ENCODE data around the gene BARX2.

Gene BARX2

DNA sequence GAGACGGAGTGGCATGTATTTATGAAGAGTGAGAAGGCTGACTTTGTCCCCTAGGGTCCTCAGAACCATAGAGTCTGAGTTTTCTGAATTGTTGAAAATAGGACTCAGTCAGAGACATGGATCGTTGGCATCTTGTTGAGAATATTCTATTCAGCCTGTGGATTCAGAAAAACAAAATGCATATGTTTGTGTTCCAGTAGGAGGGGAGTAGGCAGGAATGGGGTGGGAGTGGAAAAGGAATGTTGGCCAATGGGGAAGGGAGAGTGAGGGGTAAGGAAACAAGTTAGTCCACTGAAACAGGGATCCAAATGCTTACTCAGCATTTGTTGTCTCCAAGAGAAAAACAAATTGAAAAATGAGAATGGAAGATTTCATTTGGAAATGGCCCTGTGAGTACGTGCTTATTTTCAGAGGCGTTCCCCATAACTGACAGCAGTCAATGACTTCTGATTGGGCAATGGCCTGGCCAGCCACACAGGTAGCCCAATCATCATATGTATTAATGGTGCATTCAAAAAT lies 14.7 kb downstream of the BARX2 start:
- TF ChIP-seq, protein P1, sequence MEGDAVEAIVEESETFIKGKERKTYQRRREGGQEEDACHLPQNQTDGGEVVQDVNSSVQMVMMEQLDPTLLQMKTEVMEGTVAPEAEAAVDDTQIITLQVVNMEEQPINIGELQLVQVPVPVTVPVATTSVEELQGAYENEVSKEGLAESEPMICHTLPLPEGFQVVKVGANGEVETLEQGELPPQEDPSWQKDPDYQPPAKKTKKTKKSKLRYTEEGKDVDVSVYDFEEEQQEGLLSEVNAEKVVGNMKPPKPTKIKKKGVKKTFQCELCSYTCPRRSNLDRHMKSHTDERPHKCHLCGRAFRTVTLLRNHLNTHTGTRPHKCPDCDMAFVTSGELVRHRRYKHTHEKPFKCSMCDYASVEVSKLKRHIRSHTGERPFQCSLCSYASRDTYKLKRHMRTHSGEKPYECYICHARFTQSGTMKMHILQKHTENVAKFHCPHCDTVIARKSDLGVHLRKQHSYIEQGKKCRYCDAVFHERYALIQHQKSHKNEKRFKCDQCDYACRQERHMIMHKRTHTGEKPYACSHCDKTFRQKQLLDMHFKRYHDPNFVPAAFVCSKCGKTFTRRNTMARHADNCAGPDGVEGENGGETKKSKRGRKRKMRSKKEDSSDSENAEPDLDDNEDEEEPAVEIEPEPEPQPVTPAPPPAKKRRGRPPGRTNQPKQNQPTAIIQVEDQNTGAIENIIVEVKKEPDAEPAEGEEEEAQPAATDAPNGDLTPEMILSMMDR (IDR thresholded peaks at IDR 0.05; ENCODE audit: low read length, missing control alignments) = no peak
- H3K4me3 ChIP-seq (replicated peaks; ENCODE audit: low read depth, low read length) = no peak overlapping the region
- no peak for DNase-seq (ENCODE audit: low read depth)

DNA sequence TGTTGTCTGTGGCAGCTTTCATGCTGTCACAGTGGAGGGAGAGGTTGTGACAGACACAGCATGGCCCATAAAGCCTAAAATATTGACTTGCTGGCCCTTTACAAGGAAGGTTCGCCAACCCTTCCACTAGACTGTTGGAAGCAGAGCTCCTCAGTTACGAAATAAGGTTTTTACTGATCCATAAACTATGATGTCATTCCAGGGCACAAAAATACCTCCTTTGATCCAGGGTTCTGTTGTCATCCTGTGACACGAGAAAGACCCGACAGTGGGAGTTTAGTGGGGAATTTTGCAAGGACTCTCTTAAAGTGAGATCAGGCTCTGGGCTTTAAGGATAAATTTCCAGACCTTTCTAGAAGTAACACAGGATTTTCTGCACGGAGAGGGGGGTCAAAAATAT lies 15.7 kb downstream of the BARX2 start:
- TF ChIP-seq, protein P1 (IDR thresholded peaks at IDR 0.05; ENCODE audit: low read length, missing control alignments) = no peak
- DNase-seq (ENCODE audit: low read depth) = no peak
- no peak overlapping the region for H3K4me3 ChIP-seq (replicated peaks; ENCODE audit: low read depth, low read length)

DNA sequence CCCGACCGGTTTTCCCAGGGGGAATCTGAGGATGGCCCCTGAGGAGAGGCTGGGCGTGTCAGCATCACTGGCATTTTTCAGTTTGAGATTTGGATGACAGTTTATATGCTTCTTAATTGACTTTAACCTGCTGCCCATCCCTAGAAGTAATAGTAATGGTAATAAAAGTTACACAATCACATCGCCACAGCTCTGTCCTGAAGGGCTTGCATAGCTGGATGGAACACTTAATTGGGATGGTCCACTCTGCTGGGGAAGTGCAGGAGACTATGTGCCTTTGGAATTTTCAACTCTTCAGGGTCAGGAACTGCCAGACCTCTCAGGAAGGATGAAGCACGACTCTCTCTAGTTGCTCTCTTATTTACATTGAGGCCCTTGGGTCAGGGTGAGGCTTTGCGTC lies 16.2 kb downstream of the BARX2 start:
- TF ChIP-seq, protein P1 (IDR thresholded peaks at IDR 0.05; ENCODE audit: low read length, missing control alignments) = no peak

DNA sequence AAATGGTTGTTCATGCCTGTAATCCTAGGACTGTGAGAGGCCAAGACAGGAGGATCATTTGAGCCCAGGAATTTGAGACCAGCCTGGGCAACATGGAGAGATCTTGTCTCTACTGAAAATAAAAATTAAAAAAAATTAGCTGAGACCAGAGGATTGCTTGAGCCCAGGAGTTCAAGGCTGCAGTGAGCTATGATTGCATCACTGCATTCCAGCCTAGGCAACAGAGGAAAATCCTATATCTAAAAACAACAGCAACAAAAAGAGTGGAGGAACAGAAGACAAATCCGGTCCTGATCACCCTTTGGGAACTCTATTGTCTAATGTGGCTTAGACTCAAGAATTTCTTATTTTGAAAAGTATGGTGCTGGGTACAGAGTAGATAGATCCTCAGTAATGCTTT lies 17.3 kb downstream of the BARX2 start:
- no peak for DNase-seq (ENCODE audit: low read depth)
- no peak overlapping the region for H3K4me3 ChIP-seq (replicated peaks; ENCODE audit: low read depth, low read length)
- TF ChIP-seq, protein P1 (IDR thresholded peaks at IDR 0.05; ENCODE audit: low read length, missing control alignments) = no peak

More for the DNA sequence above, 16.2 kb downstream of the BARX2 start:
- no peak for DNase-seq (ENCODE audit: low read depth)
- no peak overlapping the region for H3K4me3 ChIP-seq (replicated peaks; ENCODE audit: low read depth, low read length)

DNA sequence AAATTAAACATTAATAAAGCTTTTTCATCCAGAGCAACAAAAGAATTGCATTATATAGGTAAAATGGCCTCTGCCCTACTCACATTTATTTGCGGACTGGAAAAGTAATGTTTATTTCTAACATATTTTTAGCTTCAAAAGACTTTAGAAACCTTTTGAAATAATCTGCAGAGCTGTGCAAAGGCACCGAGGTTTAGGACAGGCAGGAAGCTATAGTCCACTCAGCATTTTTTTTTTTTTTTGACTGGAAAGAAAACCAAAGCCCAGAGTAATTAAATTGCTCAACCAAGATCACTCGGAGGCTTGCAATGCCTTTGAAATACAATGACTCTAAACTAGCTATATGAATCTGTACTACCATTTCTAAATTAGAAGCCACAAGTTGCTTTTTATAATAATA lies 19.1 kb downstream of the BARX2 start:
- TF ChIP-seq, protein P1 (IDR thresholded peaks at IDR 0.05; ENCODE audit: low read length, missing control alignments) = no peak
- no peak for DNase-seq (ENCODE audit: low read depth)
- H3K4me3 ChIP-seq (replicated peaks; ENCODE audit: low read depth, low read length) = no peak overlapping the region

DNA sequence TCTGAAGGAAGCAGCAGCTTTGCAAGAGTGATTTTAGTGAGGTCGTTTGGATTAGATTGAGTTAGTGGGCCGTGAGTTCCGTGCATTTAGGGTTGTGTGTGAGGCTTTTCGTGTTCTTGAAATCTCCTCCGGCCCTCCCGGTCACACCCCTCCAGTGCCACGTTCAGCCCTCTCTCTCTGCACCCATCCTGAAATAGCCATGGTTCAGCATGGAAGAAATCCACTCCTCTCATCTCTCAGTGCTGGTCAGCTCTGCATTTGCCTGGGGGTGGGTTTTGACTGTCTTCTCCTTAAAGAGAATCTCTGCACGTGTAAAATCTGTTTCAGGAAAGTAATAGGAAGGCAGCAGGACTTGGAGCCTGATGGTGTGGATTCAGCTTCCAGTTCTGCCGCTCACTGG lies 19.8 kb downstream of the BARX2 start:
- no peak overlapping the region for H3K4me3 ChIP-seq (replicated peaks; ENCODE audit: low read depth, low read length)
- TF ChIP-seq, protein P1 (IDR thresholded peaks at IDR 0.05; ENCODE audit: low read length, missing control alignments) = no peak
- no peak for DNase-seq (ENCODE audit: low read depth)

DNA sequence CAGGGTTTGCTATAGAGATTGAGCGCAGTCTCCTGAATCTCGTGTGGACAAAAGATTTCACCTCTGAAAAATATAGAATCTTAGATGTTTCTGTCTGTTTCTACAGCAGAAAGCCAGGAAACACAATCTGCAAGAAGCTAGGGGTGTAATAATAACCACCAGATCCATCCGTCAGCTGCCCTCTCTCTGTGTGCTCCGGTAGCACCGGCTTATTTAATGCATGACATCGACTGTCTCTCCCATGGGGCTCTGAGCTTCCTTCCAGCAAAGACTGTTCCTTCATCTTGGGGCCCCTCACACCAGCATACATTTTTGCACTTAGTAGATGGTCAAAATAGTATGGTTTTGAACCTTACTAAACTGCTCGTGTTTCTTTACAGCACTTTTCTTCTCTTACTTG lies 20.2 kb downstream of the BARX2 start:
- TF ChIP-seq, protein P1 (IDR thresholded peaks at IDR 0.05; ENCODE audit: low read length, missing control alignments) = no peak
- DNase-seq (ENCODE audit: low read depth) = no peak
- no peak overlapping the region for H3K4me3 ChIP-seq (replicated peaks; ENCODE audit: low read depth, low read length)

Data from fibroblast of pulmonary artery (primary cell).